HG03521 (cell line): ENCODE measurements around the gene TENM4.
"Not testable (repeated sequence)": the region's sequence is repeated elsewhere in the genome, so short reads cannot be mapped to it uniquely, and the experiment has no call there.

Source experiments
- ATAC-seq: cut with Tn5 transposase; IDR thresholded peaks from one replicate; pipeline ENCODE4 v1.9.1; 2021; ENCODE audit warnings: mild to moderate bottlenecking, moderate library complexity; ENCODE audit not compliant: unreplicated experiment

The TENM4 gene

DNA sequence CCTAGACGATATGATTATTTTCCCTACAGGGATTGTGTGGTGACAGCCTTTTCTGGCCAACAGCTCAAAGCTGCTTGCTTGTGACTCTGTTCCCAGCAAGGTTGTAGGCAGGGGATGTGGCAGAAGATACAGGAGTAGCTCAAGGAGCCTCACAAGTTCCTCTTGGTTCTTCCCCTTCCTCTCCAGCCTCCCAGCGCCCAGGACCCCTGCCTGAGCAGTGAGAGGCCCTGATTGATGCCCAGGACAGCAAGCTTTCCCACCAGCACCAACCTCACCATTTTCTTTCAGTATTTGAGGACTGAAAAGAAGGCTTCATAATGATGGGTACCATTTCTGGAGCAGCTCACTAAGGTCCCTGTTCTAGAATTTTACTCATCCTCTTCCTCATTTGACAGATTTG lies 248.0 kb downstream of the TENM4 start:
- no peak for ATAC-seq

DNA sequence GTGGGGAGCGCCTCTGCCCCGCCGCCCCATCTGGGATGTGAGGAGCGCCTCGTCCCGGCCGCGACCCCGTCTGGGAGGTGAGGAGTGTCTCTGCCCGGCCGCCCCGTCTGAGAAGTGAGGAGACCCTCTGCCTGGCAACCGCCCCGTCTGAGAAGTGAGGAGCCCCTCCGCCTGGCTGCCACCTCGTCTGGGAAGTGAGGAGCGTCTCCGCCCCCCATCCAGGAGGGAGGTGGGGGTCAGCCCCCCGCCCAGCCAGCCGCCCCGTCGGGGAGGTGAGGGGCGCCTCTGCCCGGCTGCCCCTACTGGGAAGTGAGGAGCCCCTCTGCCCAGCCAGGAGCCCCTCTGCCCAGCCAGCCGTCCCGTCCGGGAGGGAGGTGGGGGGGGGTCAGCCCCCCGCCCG lies 249.1 kb downstream of the TENM4 start:
- ATAC-seq = not testable (repeated sequence)

DNA sequence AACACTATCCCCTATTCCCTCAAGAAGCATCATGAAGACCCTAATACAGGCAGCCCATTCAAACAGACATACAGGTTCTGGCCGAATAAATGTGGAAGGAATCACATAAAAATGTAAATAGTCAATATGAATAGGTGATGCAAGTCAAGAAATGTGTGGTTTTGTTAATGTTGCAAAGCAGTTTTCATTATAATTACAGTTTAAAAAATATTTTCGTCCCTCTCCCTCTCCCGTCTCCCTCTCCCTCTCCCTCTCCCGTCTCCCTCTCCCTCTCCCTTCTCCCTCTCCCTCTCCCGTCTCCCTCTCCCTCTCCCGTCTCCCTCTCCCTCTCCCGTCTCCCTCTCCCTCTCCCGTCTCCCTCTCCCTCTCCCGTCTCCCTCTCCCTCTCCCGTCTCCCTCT lies 250.3 kb downstream of the TENM4 start:
- not testable (repeated sequence) for ATAC-seq

DNA sequence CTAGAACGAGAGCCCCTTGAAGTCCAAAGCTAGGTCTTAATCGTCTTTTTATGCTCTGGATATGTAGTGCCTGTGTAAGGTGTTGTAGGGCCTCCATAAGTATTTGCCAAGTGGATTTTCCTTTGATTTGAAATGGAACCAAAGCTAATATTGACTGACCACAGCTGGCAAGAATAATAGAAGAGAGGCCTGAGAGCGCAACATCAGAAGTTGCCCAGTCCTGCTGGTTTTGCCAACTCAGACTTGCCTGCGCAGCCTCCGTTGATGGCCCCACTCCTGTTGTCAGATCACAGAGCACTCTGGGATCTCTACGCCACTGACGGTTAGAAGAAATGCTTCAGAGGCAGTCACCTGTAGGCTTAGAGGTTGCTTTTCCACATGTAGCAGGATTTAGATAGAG lies 251.2 kb downstream of the TENM4 start:
- no peak for ATAC-seq

DNA sequence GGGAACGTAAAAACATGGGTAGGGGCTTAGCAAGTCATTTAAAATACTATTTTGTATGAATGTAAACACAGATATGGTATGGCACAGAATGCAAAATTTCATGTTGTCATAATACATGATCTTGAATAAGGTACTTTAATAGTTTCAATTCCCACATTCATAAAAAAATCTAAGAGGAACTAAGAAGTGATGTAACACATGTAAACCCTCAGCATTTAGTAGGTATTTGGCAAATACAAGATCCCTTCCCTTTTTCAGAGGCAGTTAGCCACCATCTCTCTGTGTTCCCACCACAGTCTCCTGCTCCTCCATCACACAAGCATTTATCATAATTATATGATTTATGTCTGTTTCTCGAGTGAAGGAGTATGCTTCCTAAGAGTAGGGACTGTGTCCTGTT lies 251.8 kb downstream of the TENM4 start:
- no peak for ATAC-seq

DNA sequence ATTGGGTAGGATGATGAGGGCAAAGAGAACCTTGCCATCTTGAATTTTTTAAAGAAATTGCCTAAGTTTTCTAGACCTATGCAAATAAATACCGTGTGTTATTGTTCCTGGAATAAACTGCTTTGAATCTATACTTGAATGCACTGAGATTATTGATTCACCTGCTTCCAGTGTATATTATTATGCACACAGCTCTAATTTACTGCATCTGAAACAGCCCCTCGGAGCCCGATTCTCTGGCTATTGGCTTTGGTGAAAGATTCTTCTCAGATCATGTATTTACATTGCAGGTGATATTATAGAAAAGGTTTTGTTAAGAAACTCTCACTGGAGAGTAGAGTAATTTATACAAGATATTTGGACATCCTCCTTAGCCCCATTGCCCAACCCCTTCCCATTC lies 254.2 kb downstream of the TENM4 start:
- no peak for ATAC-seq

DNA sequence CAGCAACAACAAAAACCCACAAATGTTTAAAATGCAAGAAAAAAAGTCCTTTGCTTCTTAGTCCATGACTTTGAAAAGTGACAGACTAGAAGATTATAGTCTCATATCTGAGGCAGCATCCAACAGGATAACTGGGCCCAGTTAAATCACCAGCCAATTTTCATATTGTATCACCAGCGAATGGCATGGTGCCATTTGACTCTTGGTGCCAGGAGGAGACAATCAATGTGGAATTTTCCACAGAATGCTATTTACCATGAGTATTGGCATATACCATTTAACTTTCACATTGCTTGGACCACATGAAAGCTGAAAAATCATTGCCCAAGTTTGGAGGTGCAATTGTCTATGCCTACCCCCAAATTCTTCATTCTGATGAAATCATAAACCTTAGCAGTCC lies 255.5 kb downstream of the TENM4 start:
- ATAC-seq = no peak

DNA sequence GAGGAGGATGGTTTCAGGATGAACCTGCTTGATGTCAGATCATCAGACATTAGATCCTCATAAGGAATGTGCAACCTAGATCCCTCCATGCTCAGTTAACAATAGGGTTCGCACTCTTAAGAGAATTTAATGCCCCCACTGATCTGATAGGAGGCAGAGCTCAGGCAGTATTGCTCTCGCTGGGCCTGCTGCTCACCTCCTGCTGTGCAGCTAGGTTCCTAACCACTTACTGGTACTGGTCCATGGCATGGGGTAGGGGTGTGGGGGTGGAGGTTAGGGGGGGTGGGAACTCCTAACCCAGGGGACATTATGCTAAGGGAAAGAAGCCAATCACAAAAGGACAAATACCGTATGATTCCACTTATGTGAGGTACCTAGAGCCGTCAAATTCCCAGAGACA lies 256.5 kb downstream of the TENM4 start:
- ATAC-seq = no peak

DNA sequence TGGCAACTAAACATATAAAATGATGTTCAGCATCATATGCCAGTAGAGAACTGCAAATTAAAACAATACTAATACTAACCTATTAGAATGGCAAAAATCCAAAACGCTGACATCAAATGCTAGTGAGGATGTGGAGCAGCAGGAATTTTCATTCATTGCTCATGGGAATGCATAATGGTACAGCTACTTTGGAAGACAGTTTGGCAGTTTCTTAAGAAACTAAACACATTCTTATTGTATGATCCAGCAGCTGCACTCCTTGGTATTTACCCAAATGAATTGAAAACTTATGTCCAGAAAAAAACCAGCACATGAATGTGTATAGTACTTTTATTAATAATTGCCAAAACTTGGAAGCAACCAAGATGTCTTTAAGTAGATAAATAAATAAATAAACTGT lies 258.0 kb downstream of the TENM4 start:
- no peak for ATAC-seq

DNA sequence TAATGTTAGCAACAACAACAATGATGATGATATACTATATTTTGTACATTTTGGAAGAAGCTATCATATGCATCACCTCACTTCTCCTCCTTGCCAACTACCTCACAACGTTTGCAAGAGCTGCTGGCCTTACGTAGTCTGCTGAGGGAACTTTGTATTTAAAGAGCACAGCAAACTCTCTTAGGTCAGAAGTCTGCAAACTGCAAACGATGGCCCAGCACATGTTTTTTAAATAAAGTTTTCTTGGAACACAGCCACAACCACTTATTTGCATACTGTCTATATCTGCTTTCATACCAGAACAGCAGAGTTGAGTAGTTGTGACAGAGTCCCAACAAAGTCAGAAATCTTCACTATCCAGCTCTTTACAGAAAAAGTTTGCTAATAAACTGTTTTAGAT lies 261.7 kb downstream of the TENM4 start:
- ATAC-seq = no peak

DNA sequence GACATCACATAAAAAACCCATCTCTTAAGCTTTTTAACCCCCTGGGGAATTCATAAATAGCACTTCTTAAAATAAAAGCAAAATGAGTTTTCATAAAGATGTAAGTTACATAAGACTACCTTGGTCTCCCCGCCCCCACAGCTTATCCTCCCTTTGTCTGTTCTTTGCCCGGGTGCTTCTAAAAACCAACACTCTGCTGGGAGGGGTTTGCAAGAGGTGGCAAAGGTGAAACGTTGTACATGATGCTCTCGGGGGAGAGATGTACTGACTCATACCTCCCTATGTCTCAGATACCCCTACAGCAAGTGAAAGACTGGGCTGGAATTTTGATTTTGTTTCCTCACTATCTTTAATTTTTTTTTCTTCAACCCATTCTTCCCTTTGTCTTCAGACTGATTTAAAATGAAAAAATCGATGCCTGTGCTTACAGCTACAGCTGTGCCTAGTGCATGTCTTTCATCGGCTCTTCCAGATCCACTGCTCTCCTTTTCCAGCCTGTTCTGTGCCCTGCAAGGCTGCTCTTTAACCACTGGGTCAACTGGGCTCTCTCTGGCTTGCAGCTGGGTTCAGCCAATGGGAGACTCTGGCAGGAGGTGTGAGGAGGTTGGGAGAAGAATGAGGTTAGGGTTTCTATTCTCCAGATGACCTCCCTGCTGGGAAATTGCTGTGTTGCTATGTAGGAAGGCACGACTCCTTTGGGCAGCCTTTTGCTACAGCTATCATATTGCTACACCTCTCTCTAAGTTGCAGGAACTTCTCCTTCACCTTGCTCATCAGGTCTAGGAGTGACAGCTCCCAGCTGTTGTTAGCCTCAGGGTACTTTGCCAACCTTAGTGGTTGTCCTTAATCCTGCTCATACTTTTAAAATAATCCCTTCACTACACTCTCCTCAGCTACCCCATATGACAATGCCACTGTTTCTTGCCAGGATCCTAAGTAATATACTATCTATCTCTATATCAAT lies 266.5 kb downstream of the TENM4 start:
- no peak for ATAC-seq

DNA sequence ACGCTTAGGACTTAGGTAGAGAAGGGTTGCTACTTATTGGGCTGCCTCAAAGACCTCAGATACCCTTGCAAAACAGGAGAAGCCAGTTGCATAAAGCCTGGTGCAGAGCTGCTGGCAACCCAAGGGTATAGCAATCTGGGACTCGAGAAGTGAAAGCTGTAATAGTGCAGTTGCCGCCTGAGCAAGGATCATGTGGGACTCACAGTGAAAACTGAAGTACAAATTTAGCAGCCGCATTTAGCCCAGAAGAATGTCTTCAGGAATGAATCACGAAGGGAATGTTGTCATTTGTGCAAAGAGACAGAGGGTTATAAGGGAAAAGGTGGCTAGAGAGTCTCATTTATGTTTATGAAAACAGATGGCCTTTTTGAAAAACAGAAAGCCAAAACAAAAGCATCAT lies 267.2 kb downstream of the TENM4 start:
- ATAC-seq = no peak

DNA sequence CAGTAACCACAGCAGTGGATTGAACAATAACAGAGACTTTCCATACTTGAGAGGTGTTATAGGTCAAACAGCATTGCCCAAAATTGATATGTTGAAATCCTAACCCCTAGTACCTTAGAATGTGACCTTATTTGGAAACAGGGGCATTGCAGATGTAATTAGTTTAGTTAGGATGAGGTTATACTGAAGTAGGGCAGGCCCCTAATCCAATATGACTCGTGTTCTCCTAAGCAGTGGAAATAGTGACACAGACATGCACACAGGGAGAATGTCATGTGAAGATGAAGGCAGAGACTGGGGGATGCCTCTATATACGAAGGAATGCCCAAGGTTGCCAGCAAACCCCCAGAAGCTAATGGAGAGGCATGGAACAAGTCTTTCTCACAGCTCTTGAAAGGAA lies 270.5 kb downstream of the TENM4 start:
- no peak for ATAC-seq

DNA sequence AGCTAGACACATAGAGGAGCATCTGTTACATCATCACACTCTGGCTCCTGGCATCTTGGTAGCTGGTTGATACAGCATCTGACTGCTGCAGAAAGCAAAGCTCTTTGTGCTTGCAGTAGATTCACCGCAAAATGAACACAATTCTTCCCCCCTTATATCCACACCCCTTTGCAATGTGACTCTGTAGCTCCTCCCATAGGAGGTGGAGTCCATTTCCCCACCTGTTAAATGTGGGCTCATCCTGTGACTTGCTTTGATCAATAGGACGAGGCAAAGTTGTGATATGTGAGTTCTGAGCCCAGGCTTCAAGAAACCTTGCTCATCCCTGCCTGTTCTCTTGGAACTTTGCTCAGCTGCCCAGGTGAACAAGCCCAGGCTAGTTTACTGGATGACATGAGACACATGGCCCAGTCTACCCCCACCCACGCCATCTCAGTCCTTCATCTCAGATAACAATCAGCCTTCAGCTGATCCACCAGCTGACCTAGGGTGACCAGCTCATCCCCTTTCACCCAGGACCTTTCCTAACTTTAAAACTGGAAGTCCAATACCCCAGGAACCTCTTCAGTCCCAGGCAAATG lies 272.2 kb downstream of the TENM4 start:
- no peak for ATAC-seq

DNA sequence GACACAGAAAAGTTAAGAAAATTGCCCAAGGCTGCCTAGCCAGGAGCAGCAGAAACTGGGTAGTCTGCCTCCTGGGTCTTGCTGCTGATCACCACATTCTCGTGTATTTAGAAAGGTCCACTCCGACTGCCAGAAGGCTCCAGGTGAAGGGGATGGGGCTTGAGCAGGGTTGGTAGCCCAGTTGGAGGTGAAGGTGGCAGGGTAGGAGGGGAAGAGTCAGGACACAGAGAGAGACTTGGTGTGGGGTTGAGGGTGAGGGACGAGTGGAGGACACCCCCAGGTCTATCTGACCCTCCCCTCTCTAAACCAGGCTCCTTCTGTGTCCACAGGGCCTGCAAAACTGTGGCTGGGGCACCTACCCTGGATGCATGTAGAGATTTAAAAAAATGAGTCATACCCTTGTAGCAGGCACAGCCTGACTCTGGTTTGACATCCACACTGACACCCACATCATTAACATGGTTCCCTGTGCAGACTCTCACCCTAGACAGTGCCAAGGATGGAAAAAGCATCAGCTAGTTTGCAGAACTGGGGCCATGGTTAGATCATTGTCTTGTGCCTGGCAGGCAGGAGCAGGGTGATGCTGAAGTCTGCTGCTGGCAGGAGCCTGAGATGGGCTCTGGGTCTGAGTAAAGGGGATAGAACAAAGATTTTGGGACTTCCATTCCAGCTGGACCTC lies 273.2 kb downstream of the TENM4 start:
- ATAC-seq = no peak

DNA sequence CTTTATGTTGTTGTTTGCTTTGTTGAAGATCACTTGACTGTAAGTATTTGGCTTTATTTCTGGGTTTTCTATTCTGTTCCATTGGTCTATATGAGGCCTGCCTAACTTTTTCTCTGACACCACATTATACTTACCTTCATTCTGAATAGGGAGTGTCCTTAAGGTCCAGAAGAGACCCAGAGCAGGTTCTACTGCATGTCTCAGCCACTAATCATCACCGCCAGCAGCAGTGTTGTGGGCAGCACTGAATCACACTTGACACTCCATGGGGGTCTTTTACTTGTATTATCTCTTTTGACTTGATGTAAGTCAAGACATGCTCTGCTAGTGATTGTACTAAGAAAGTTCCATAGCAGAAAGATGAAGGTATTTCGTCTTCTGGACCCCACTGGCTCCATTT lies 274.9 kb downstream of the TENM4 start:
- no peak for ATAC-seq

DNA sequence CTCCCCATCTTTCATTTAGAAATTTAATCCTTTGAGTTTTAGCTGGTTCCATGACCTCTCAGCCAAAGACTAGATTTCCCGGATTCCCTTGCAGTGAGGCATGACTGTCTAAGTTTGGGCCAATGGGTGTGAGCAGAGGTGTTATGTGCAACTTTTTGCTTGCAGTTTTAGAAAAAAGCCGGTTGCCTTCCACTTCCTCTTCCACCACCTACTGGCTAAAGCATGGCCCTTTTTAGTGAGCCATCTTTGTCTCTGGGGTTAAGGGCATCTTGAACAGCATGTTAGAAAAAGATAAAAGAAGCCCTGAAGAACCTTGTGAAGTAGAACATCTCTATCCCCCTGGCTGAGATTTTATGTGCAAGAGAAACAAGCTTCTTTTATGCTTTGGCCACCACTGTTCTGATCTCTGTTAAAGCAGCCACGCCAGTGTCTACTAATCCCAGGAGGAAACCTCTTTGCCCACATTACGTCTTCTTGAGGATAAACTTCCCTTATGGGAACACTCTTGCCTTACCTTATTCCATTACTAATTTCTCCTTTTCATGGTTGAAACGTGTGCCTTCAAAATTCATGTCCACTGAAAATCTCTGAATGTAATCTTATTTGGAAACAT lies 279.9 kb downstream of the TENM4 start:
- no peak for ATAC-seq

DNA sequence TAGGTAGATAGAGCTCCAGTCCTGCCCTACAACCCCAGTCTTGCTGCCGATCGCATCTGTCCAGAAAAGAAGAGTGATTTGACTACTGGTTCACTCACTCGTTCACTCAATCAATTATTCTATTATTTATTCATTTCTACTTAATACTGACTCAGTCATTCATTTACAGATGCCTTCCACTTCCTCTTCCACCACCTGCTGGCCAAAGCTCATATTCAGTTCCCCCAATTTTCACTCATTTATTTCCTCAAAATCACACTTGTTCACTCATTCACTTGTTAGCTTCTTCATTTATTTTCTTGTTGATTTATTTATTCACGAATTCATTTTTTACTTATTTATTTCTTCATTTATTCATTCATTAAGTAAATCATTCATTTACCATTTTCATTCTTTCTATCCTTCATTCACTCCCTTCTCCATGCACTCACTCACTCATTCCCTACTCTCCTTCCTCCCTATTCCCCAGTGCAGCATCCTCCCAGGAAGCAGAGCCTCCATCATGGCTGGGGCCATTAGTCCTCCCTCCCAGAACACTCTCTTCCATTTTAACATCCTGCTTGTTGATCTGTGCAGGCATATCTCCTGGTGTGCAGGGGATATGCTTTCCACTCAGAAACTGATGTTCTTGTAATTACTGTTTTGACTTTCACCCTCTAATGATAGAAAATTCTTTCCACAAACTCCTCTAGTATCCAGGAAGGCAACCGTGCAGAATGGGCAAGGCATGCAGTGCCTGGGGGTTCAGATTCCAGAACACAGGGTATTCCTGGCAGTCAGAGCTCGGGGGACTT lies 281.0 kb downstream of the TENM4 start:
- no peak for ATAC-seq

DNA sequence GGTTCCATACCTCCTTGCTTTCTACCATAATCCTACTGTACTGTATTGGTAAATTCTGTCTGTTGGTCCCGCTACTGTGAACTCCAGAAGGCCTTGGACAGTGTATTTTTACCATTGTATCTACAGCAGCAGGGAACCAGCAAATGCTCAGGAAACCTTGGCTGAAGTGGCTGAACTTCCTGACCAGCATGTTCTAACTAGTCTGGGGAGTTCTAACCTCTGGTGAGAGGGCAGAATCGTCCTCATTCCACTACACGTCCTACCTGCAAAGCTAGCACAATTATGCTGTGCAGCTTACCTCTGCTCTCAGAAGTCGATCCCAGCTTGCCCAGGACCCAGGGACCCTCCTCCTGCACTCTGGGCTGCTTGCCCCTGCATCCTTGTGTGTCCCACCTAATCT lies 283.1 kb downstream of the TENM4 start:
- no peak for ATAC-seq

DNA sequence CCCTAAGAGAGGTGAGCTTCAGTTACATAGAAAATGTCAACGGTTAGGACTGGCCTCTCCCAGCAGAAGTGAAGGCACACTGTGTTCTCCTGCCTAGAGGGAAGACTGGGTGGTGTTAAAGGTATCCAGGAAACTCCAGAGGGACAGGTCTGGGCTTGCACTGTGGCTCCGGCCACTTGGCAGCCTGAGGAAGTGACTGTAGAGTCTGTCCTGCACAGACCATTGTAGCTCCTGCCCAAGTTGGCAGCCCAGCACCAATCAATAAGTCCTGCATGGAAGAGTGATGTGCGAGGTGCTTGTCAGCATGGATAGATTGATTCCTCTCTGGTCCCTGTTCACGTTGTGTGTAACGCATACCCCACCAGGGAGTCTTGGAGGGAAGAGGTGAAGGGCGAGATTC lies 284.8 kb downstream of the TENM4 start:
- ATAC-seq = no peak

DNA sequence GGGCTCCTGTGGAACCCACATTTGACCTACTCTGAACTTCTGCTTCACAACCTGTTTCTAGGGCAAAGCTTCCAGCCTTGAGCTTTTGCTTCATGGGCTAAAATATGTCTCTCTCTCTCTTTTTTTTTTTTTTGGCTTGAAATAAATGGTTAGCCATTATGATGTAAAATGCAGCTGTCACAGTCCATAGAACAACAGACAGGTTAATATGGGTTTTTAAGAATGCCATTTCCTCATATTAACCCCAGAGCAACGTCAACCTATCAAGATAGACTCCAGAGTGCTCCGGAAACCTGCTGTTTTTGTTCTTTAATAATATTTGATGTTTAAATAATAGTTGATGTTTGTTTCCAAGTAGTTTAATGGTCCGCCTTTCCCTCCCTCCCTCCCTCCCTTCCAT lies 285.6 kb downstream of the TENM4 start:
- no peak for ATAC-seq
